HG02763 (cell line): Measurements from ENCODE around the gene RFT1.
"Not testable (repeated sequence)": the region's sequence is repeated elsewhere in the genome, so short reads cannot be mapped to it uniquely, and the experiment has no call there.

Experiments used
- ATAC-seq: cut with Tn5 transposase; IDR thresholded peaks from one replicate; pipeline ENCODE4 v1.9.1; 2021; ENCODE audit warnings: mild to moderate bottlenecking, moderate library complexity; ENCODE audit not compliant: unreplicated experiment

Gene RFT1

GRCh38 chr3:53163444-53164387 is 33.5 kb upstream of the RFT1 start:
- ATAC-seq, result no peak

- ATAC-seq, result peak; percentile 24
Measured at GRCh38 chr3:53162672-53163443, 32.6 kb upstream of the RFT1 start.

- no peak for ATAC-seq
Measured at GRCh38 chr3:53161820-53162671, 31.8 kb upstream of the RFT1 start.

- ATAC-seq, result peak; percentile 14
Measured at GRCh38 chr3:53161450-53161819, 31.2 kb upstream of the RFT1 start.

- ATAC-seq, result peak; percentile 47
Measured at GRCh38 chr3:53160660-53161449, 30.6 kb upstream of the RFT1 start, which contains the start of gene PRKCD. PRKCD (plus strand) TSS chr3:53161209; CDS start chr3:53178423, 17,214 bp downstream.

GRCh38 chr3:53160061-53160659 is 29.9 kb upstream of the RFT1 start:
- no peak for ATAC-seq

- ATAC-seq, result no peak
Measured at GRCh38 chr3:53159156-53160060, 29.2 kb upstream of the RFT1 start.

GRCh38 chr3:53158765-53159155 is 28.5 kb upstream of the RFT1 start:
- no peak for ATAC-seq

GRCh38 chr3:53157974-53158580 is 27.8 kb upstream of the RFT1 start:
- no peak for ATAC-seq

GRCh38 chr3:53156368-53156834 is 26.2 kb upstream of the RFT1 start:
- no peak for ATAC-seq

- no peak for ATAC-seq
Measured at GRCh38 chr3:53155760-53156159, 25.5 kb upstream of the RFT1 start.

GRCh38 chr3:53154881-53155285 is 24.6 kb upstream of the RFT1 start:
- no peak for ATAC-seq

GRCh38 chr3:53153980-53154379 is 23.7 kb upstream of the RFT1 start:
- ATAC-seq, result no peak

- ATAC-seq, result no peak
Measured at GRCh38 chr3:53153264-53153823, 23.1 kb upstream of the RFT1 start.

- ATAC-seq, result no peak
Measured at GRCh38 chr3:53151870-53152660, 21.8 kb upstream of the RFT1 start.

GRCh38 chr3:53151465-53151864 is 21.2 kb upstream of the RFT1 start:
- no peak for ATAC-seq

- ATAC-seq, result not testable (repeated sequence)
Measured at GRCh38 chr3:53151086-53151438, 20.8 kb upstream of the RFT1 start.
